Mononuclear cell (primary cell): ENCODE measurements around the gene CRKL. TPM values are rescaled to one million over a fixed set of nuclear protein-coding genes. Genes with fewer than 3 reads are reported as not detected.

Source experiments
- H3K27me3 ChIP-seq: 2 replicates; pipeline ENCODE4 v1.6.0; 2011; ENCODE audit warnings: low read length, control low read depth; ENCODE audit not compliant: insufficient read depth
- H3K4me1 ChIP-seq: 2 replicates; pipeline ENCODE4 v1.5.1; 2011; ENCODE audit warnings: mild to moderate bottlenecking, low read length, control low read depth; ENCODE audit not compliant: insufficient read depth
- H3K4me3 ChIP-seq: 2 replicates; pipeline ENCODE4 v1.5.1; 2011; ENCODE audit warnings: mild to moderate bottlenecking, low read length, moderate library complexity
- H3K9me3 ChIP-seq: 2 replicates; pipeline ENCODE4 v1.5.1; 2011; ENCODE audit warnings: low read depth, mild to moderate bottlenecking, control low read depth, low read length
- total RNA-seq: library from RNA; depleted of rRNA; stranded (reverse); fragments of >200 nt; gene quantifications from one replicate; pipeline ENCODE4 v1.2.3, GENCODE V29; 2012

CRKL gene
- total RNA-seq, 1 donor, result 51.9 TPM

- no peak overlapping the region for H3K4me3 ChIP-seq
- no peaks in the 10 kb centered on the region for H3K27me3 ChIP-seq
- no peaks in the 10 kb centered on the region for H3K9me3 ChIP-seq
- H3K4me1 ChIP-seq, result peaks cover 8% of the 10 kb centered on the region
These were observed 34.1 kb downstream of the CRKL start for GRCh38 chr22:20951151-20951931.

GRCh38 chr22:20951932-20952380, 34.7 kb downstream of the CRKL start:
- peaks cover 14% of the 10 kb centered on the region for H3K4me1 ChIP-seq
- no peaks in the 10 kb centered on the region for H3K9me3 ChIP-seq
- no peaks in the 10 kb centered on the region for H3K27me3 ChIP-seq
- no peak overlapping the region for H3K4me3 ChIP-seq

- no peak overlapping the region for H3K4me3 ChIP-seq
- H3K9me3 ChIP-seq, result no peaks in the 10 kb centered on the region
- peaks cover 18% of the 10 kb centered on the region for H3K4me1 ChIP-seq
- H3K27me3 ChIP-seq, result no peaks in the 10 kb centered on the region
These were observed 35.5 kb downstream of the CRKL start for GRCh38 chr22:20952544-20953341.

- Histone ChIP-seq H3K27me3 (no peaks in the 10 kb centered on the region), H3K4me1 (peaks cover 23% of the 10 kb centered on the region), H3K4me3 (no peak overlapping the region), H3K9me3 (no peaks in the 10 kb centered on the region)
These were observed 36.1 kb downstream of the CRKL start for GRCh38 chr22:20953342-20953608.

GRCh38 chr22:20953668-20954500, 36.7 kb downstream of the CRKL start:
- Histone ChIP-seq H3K4me3 (no peak overlapping the region), H3K9me3 (no peaks in the 10 kb centered on the region), H3K4me1 (peaks cover 27% of the 10 kb centered on the region), H3K27me3 (no peaks in the 10 kb centered on the region)

GRCh38 chr22:20955548-20955947, 38.3 kb downstream of the CRKL start:
- Histone ChIP-seq H3K27me3 (no peaks in the 10 kb centered on the region), H3K9me3 (no peaks in the 10 kb centered on the region), H3K4me1 (peaks cover 21% of the 10 kb centered on the region), H3K4me3 (no peak overlapping the region)

- Histone ChIP-seq H3K4me3 (peak overlapping the region; percentile 55), H3K9me3 (no peaks in the 10 kb centered on the region), H3K27me3 (no peaks in the 10 kb centered on the region), H3K4me1 (peaks cover 23% of the 10 kb centered on the region)
These were observed 39.3 kb downstream of the CRKL start for GRCh38 chr22:20956258-20957101.

- H3K27me3 ChIP-seq, result no peaks in the 10 kb centered on the region
- no peaks in the 10 kb centered on the region for H3K9me3 ChIP-seq
- peak overlapping the region; percentile 55 for H3K4me3 ChIP-seq
- peaks cover 27% of the 10 kb centered on the region for H3K4me1 ChIP-seq
These were observed 40.0 kb downstream of the CRKL start for GRCh38 chr22:20957102-20957682.

GRCh38 chr22:20957683-20958431, 40.6 kb downstream of the CRKL start:
- peaks cover 27% of the 10 kb centered on the region for H3K4me1 ChIP-seq
- no peaks in the 10 kb centered on the region for H3K9me3 ChIP-seq
- H3K4me3 ChIP-seq, result peak overlapping the region; percentile 55
- no peaks in the 10 kb centered on the region for H3K27me3 ChIP-seq

GRCh38 chr22:20959578-20960461, 42.6 kb downstream of the CRKL start:
- Histone ChIP-seq H3K4me3 (no peak overlapping the region), H3K4me1 (peaks cover 34% of the 10 kb centered on the region), H3K9me3 (no peaks in the 10 kb centered on the region), H3K27me3 (peaks cover 3% of the 10 kb centered on the region)

GRCh38 chr22:20960609-20961008, 43.4 kb downstream of the CRKL start:
- H3K4me1 ChIP-seq, result peaks cover 39% of the 10 kb centered on the region
- H3K9me3 ChIP-seq, result no peaks in the 10 kb centered on the region
- no peak overlapping the region for H3K4me3 ChIP-seq
- H3K27me3 ChIP-seq, result peaks cover 3% of the 10 kb centered on the region

GRCh38 chr22:20962491-20962945, 45.3 kb downstream of the CRKL start:
- Histone ChIP-seq H3K4me1 (peaks cover 37% of the 10 kb centered on the region), H3K9me3 (no peaks in the 10 kb centered on the region), H3K27me3 (peaks cover 3% of the 10 kb centered on the region), H3K4me3 (no peak overlapping the region)
